Parathyroid adenoma (tissue), 2 donors: Measurements from ENCODE around the gene ZNF581.

Source experiments
- H2AFZ ChIP-seq: fragments of 300-600 bp; sonication (generic); one replicate; pipeline ENCODE4 v1.7.0; 2017; ENCODE audit warnings: antibody characterized with exemption, mild to moderate bottlenecking
- H3K27ac ChIP-seq: fragments of 300-600 bp; sonication (generic); one replicate; pipeline ENCODE4 v1.7.0; 2017
- H3K27me3 ChIP-seq: fragments of 300-600 bp; sonication (generic); one replicate; pipeline ENCODE4 v1.7.0; 2017; ENCODE audit warnings: low read length; ENCODE audit not compliant: control insufficient read depth, insufficient read depth
- H3K36me3 ChIP-seq: fragments of 300-600 bp; sonication (generic); one replicate; pipeline ENCODE4 v1.7.0; 2017; ENCODE audit warnings: low read length; ENCODE audit not compliant: control insufficient read depth, insufficient read depth
- H3K4me1 ChIP-seq: fragments of 300-600 bp; sonication (generic); one replicate; pipeline ENCODE4 v1.7.0; 2017; ENCODE audit warnings: control low read depth
- H3K4me2 ChIP-seq: fragments of 300-600 bp; sonication (generic); one replicate; pipeline ENCODE4 v1.7.0; 2017; ENCODE audit warnings: low read length
- H3K4me3 ChIP-seq: fragments of 300-600 bp; sonication (generic); one replicate; pipeline ENCODE4 v1.7.0; 2017; ENCODE audit warnings: low read depth, low read length
- H3K79me2 ChIP-seq: fragments of 300-600 bp; sonication (generic); one replicate; pipeline ENCODE4 v1.7.0; 2017; ENCODE audit warnings: control low read depth
- H3K9ac ChIP-seq: fragments of 300-600 bp; sonication (generic); one replicate; pipeline ENCODE4 v1.7.0; 2017; ENCODE audit warnings: mild to moderate bottlenecking
- H3K9me3 ChIP-seq: fragments of 300-600 bp; sonication (generic); one replicate; pipeline ENCODE4 v1.7.0; 2017; ENCODE audit warnings: low read length; ENCODE audit not compliant: control insufficient read depth
- TF ChIP-seq, protein P1 (sequence below): fragments of 300-600 bp; sonication (generic); IDR thresholded peaks from one replicate; pipeline ENCODE4 v1.7.0; 2017; ENCODE audit warnings: antibody characterized with exemption, mild to moderate bottlenecking
- donor health status: primary hyperparathyroidism.

ZNF581 gene

DNA sequence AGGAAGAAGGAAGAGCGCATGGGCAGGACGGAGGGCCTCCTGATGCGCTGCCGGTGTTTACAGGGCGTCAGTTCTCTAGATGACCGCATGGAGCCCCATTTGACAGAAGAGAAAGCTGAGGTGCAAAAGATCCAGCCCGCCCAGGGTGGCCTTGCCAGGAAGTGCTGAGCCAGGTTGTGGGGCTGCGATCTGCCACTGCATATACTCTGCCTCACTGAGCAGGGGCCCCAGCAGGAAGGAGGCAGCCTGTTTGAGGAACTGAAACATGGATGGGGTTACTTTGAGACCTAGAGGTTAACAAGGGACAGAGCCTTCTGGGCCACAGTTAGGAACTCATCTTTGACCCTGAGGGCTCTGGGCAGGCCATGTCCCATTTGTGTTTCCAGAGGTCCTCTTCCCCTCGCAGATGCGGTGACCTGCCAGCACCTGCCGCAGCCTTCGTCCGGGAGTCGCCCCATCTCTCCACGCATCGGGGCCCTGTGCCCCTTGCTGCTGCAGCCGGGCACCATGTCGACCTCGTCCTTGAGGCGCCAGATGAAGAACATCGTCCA lies 34.7 kb downstream of the ZNF581 start:
- H2AFZ ChIP-seq = no peak overlapping the region
- H3K27me3 ChIP-seq = no peaks in the 10 kb centered on the region
- H3K79me2 ChIP-seq = peaks cover 50% of the 10 kb centered on the region
- TF ChIP-seq, protein P1, sequence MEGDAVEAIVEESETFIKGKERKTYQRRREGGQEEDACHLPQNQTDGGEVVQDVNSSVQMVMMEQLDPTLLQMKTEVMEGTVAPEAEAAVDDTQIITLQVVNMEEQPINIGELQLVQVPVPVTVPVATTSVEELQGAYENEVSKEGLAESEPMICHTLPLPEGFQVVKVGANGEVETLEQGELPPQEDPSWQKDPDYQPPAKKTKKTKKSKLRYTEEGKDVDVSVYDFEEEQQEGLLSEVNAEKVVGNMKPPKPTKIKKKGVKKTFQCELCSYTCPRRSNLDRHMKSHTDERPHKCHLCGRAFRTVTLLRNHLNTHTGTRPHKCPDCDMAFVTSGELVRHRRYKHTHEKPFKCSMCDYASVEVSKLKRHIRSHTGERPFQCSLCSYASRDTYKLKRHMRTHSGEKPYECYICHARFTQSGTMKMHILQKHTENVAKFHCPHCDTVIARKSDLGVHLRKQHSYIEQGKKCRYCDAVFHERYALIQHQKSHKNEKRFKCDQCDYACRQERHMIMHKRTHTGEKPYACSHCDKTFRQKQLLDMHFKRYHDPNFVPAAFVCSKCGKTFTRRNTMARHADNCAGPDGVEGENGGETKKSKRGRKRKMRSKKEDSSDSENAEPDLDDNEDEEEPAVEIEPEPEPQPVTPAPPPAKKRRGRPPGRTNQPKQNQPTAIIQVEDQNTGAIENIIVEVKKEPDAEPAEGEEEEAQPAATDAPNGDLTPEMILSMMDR = no peak
- peak overlapping the region; percentile 89 for H3K4me2 ChIP-seq
- H3K4me1 ChIP-seq = peaks cover 39% of the 10 kb centered on the region
- H3K36me3 ChIP-seq = no peaks in the 10 kb centered on the region
- H3K4me3 ChIP-seq = peak overlapping the region; percentile 79
- no peaks in the 10 kb centered on the region for H3K9me3 ChIP-seq
- peak overlapping the region; percentile 61 for H3K27ac ChIP-seq
- H3K9ac ChIP-seq = no peak overlapping the region

DNA sequence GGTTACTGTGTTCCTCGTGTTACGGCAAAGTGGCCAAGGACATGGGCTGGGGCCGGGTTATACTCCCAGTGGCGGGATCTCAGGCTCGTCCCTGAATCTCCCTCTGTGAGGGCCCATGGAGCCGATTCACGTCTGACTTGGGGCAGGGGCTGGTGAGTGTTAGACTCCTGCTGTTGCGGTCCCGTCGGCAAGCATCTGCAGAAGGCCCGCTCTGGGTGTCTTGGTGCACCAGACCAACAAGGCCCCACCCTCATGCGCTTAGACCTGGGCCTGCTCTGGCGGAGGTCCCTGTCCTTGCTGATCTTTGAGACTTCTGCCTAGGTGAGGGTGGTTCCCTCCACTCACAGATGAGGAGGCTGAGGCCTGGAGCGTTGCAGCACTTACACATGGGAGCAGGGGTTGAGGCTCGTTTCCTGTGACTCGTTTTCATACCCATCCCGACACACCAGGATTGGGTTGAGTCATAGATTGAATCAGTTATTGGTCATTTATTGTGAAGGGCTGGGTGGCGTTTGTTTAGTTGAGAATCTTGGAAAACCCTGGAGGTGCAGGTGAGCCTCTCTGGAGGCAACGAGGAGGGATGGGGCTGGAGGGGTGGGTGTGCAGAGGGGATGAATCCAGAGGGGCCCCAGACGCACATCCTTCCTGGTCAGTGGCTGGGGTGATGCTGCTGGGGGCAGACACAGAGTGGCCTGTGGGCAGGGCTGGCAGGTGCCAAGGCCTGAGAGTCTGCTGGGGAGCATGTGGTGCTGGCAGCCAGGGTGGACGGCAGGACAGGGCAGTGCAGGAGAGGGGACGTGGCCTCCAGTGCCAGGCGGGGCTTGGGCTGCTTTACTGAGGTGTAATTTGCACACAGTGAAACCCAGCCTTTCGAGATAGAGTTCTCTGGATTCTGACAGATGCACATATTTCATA lies 36.2 kb downstream of the ZNF581 start:
- H3K27ac ChIP-seq = no peak overlapping the region
- no peaks in the 10 kb centered on the region for H3K9me3 ChIP-seq
- no peak overlapping the region for H3K4me3 ChIP-seq
- no peak overlapping the region for H3K9ac ChIP-seq
- TF ChIP-seq, protein P1 = no peak
- peaks cover 64% of the 10 kb centered on the region for H3K79me2 ChIP-seq
- H3K36me3 ChIP-seq = no peaks in the 10 kb centered on the region
- H2AFZ ChIP-seq = no peak overlapping the region
- peaks cover 36% of the 10 kb centered on the region for H3K4me1 ChIP-seq
- no peaks in the 10 kb centered on the region for H3K27me3 ChIP-seq
- peak overlapping the region; percentile 89 for H3K4me2 ChIP-seq

DNA sequence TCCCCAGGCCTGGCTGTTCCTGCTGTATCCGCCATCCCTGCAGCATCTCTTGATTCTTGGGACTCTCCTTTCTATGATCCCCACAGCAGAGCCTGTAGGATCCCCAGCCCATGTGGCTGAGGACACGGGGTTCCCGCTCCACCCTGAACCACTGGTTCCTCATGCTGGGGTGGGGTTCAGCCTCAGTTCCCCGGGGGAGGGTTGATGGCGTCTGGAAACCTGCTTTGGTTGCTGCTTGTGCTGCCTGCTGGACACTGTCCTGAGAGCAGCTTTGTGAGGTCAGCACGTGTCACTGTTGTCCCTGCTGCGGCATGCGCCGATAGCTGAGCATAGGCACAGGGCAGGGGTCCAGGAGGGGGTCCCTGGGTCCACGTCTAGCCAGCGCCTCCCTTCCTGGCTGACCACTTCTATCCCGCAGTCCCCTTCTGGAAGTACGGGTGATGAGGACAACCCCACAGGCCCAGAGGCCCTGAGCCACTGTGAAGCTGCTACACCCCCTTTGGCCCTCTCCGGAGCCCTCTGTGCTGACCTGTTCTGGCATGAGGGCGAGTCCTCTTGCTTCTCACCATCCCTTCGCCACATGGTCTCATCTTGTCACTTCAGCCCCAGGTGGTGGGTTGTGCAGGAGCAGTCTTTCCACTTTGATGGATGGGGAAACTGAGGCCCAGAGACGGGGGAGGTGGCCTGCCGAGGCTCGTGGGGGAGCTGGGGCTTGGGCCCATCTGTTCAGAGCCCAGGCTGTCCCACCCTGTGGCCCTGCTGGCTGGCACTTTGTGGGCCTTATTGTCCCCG lies 37.1 kb downstream of the ZNF581 start:
- no peak overlapping the region for H3K4me3 ChIP-seq
- no peak overlapping the region for H3K4me2 ChIP-seq
- H2AFZ ChIP-seq = no peak overlapping the region
- TF ChIP-seq, protein P1 = no peak
- H3K4me1 ChIP-seq = peaks cover 36% of the 10 kb centered on the region
- no peak overlapping the region for H3K9ac ChIP-seq
- no peaks in the 10 kb centered on the region for H3K27me3 ChIP-seq
- no peak overlapping the region for H3K27ac ChIP-seq
- peaks cover 71% of the 10 kb centered on the region for H3K79me2 ChIP-seq
- H3K9me3 ChIP-seq = no peaks in the 10 kb centered on the region
- no peaks in the 10 kb centered on the region for H3K36me3 ChIP-seq

DNA sequence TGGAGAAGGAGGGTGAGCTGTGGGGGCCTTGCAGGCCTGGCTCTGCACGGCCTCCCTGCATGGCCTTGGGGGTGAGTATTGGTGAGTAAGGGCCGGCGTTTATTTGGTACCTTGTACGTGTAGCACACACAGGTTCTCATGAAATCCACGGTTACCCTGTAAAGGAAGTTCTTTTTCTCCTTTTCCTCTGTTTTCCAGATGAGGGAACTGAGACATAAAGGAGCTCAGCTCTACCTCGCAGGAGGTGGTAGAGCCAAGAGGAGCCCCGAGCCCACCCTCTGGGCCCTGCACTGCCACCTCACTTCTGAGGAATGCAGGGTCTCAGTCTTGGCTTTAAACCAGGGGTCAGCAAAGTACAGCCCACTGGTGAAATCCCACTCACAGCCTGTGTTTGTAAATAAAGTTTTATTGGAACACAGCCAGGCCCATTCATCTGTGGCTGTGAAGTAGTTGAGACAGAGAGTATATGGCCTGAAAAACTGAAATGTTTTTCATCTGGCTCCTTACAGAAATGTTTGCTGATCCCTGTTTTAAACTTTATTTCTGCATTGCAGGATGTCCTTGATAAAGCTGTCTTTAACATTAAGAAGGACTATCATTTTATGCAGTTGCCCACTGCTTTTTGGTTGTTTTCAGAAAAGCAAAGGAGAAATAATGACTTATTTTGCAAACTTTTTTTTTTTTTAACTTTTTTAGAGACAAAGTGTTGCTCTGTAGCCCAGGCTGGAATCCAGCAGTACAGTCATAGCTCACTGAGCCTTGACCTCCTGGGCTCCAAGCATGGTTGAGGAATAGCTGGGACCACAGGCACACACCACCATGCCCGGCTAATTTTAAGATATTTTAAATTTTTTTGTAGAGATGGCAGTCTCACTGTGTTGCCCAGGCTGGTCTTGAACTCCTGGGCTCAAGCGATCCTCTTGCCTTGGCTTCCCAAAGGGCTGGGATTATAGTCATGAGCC lies 38.0 kb downstream of the ZNF581 start:
- H3K4me3 ChIP-seq = no peak overlapping the region
- no peak overlapping the region for H3K9ac ChIP-seq
- no peak overlapping the region for H2AFZ ChIP-seq
- no peaks in the 10 kb centered on the region for H3K9me3 ChIP-seq
- H3K27ac ChIP-seq = no peak overlapping the region
- H3K79me2 ChIP-seq = peaks cover 74% of the 10 kb centered on the region
- TF ChIP-seq, protein P1 = no peak
- H3K4me2 ChIP-seq = no peak overlapping the region
- peaks cover 34% of the 10 kb centered on the region for H3K4me1 ChIP-seq
- no peaks in the 10 kb centered on the region for H3K36me3 ChIP-seq
- no peaks in the 10 kb centered on the region for H3K27me3 ChIP-seq
